CD4-positive, alpha-beta T cell treated with Interleukin-12 subunit alpha and Interleukin-12 subunit beta, for 1 hour (primary cell): ENCODE measurements around the gene RABIF.
"Not testable (repeated sequence)": the region's sequence is repeated elsewhere in the genome, so short reads cannot be mapped to it uniquely, and the experiment has no call there.

ENCODE experiments used
- DNase-seq: peaks from one replicate; pipeline ENCODE4 v3.0.0-alpha.2; 2020

RABIF gene

DNA sequence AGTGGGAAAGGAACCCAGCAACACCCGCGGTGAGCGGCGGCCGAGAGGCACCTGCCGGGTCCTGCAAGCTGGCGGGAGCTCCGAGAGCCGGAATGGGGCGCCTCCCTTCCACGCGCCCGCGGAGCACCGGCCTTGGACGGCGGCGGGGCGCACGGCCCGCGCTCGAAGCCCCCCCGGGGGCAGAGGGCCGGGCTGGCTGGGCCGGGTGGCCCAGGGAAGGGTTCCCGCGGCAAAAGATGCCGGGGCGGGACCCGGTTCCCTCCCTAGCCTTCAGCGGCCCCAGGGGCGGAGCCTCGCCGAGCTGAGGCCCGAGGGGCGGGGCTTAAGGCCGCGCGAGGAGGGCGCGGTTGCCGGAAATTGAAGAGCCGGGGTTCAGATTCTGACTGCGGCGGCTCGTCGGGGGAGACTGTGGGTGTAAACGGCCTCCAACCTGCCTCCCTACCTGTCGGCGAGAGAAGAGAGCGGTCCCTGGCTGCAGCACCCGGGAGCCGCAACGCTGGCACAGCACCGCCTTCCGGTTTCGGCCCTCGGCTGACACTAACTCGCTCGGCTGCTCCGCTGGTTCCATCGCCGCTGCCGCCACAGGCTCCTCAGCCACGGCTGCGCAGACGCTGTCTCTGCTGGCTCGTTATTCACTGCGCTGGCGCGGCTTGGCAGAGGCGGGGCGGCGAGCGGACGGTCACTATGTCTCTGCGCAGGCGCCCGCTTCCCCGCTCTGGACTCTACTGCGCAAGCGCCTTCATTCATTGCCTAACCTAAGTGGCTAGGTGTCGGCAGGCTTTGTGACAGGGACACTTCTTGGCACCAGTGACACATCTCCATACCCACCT lies at the start of gene RABIF:
TSS of gene RABIF (minus strand) at position 619 of the 830 bp plus-strand sequence. CDS start at position 568, 51 bp downstream.
- peak; percentile 98 for DNase-seq

DNA sequence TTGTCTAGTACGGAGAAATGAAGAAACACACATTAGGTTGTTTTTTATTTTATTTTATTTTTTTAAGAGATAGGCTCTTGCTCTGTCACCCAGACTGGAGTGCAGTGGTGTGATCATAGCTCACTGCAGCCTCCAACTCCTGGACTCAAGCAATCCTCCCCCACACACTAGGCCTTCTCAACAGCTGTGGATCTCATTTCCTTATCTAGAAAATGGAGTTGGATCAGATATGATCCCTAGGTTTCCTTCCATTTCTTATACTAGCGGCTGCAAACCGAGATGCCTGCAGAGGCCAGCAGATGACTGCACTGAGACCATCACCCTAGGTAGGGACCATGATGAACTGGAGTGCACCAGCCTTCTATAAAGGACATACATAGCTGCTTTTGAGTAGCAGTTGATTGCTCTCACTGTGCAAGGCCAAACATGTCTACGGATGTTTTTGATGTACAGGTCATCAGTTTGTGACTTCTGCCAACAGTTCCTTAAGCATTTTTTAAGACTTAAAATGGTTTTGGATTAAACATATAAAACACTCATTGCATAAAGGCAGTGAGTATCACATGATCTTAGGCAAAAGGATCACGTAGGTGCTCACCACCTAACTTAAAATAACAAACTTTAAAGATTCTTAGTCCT lies 49.5 kb upstream of the RABIF start:
- DNase-seq: no peak

DNA sequence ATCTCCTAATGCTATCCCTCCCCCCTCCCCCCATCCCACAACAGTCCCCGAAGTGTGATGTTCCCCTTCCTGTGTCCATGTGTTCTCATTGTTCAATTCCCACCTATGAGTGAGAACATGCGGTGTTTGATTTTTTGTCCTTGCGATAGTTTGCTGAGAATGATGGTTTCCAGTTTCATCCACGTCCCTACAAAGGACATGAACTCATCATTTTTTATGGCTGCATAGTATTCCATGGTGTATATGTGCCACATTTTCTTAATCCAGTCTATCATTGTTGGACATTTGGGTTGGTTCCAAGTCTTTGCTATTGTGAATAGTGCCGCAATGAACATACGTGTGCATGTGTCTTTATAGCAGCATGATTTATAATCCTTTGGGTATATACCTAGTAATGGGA lies 47.5 kb upstream of the RABIF start:
- DNase-seq: not testable (repeated sequence)

DNA sequence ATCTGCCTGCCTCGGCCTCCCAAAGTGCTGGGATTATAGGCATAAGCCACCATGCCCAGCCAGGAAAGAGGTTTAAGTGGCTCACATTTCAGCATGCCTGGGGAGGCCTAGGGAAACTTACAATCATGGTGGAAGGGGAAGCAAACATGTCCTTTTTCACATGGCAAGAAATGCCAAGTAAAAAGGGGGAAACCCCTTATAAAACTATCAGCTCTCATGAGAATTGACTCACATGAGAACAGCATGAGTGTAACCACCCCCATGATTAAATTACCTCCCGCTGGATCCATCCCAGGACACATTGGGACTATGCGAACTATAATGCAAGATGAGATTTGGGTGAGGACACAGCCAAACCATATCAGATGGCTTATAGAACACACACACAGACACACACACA lies 46.9 kb upstream of the RABIF start:
- no peak for DNase-seq

GRCh38 chr1:202934755-202935154 lies 45.8 kb upstream of the RABIF start:
- DNase-seq: no peak

DNA sequence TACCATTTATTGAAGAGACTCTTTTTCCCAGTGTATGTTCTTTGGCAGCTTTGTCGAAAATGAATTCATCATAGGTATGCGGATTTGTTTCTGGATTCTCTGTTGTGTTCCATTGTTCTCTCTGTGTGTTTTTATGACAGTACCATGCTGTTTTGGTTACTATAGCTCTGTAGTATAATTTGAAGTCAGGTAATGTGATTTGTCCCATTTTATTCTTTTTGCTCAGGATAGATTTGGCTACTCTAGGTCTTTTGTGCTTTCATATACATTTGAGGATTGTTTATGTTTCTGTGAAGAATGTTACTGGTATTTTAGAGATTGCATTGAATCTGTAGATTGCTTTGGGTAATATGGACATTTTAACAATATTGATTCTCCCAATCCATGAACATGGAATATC lies 43.5 kb upstream of the RABIF start:
- no peak for DNase-seq

DNA sequence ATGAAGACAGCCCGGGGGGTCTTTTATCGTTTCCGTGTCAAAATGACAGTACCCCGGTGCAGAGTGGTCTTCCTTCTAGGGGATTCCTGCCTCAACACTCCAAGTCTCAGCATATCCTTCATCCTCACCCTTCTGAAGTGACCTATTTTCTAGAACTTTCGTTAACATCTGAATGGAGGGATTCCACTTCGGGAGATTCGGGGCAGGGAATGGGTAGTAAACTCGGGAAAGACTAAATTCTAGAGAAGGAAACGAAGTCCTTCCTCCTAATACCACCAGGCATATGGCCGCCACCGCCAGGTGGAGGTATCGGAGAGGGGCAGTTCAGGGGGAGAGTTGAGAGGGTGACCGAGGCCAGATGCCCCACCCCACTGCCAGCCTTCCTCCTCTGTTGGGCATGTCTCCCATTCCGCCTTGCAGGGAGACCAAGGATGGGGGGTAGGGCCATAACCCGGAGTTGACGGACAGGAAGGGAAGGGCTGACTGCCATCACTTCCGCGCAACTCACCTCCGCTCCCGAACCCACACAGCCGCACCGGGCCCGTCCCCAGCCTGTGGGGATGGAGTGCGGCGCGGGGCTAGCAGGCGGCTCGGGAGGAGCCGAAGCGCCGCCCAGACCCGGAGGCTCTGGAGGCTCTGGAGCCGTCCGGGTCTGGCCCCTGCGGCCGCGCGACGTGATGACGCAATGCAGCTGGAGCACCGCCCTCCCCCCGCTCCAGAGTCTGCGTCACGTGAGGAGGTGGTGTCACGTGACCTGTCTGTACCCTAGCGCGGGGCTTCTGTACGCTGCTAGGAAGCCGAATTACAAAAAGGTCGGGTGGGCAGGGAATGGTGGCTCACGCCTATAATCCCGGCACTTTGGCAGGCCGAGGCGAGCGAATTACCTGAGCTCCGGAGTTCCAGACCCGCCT lies 37.9 kb upstream of the RABIF start, which contains the start of gene KLHL12:
TSS of gene KLHL12 (minus strand) at position 654 of the 911 bp plus-strand sequence. CDS start 2,072 bp downstream, outside the sequence.
- DNase-seq: peak; percentile 95

- DNase-seq: no peak
Measured at GRCh38 chr1:202923533-202923932, 34.6 kb upstream of the RABIF start.

DNA sequence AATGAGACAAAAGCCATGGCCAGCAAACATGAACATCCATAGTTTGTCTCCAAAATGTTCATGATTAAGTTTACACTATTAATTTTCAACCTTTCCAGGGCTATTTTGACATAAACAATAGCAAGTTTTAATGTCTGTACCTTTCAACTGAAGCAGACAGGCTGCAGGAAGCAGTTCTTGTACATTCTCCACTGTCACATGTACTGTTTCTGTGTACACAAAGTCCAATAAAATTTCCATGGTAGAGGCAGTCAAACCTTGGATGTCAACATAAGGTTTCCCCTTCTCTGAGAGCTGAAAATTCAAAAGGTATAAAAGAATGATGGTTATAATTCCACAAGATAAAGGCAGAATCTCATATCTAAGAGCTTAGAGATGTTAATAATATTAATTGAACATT lies 30.7 kb upstream of the RABIF start:
- no peak for DNase-seq

- no peak for DNase-seq
Measured at GRCh38 chr1:202915146-202915545, 26.2 kb upstream of the RABIF start.

- DNase-seq: not testable (repeated sequence)
Measured at GRCh38 chr1:202912476-202912875, 23.5 kb upstream of the RABIF start.

- DNase-seq: no peak
Measured at GRCh38 chr1:202909494-202909893, 20.5 kb upstream of the RABIF start.

DNA sequence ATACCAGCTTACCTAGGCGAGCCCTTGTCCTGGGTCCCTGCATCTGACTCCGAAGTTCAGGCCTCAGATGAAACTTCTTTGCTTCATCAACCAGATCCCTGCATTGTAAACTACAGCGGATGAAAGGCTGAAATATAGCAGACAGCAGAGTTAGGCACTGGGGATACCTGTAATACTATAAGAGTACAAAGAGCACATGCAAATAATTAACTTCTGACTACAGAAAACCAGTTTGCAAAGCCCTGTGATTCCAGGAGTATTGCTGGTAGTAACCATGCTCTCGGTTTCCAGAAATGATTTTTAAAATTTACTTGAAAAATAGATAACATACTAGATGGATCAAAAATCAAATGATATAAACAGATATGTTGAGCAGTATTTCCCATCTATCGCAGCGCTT lies 20.0 kb upstream of the RABIF start:
- DNase-seq: no peak

DNA sequence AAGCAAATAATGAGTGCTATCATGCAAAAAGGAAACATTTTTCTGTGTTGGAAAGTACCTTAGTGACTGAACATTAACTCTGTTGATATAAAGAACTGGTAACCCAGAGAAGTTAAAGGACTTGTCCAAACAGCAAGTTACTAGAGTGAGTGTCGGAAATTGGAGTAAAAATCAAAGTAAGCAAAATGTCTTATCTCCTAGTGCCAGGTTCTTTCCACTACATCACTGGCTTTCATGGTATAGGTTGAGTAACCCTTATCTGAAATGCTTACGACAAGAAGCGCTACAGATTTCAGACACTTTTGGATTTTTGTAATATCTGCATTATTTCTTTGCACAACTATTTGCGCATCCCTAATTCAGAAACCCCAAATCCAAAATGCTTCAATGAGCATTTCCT lies 16.4 kb upstream of the RABIF start:
- no peak for DNase-seq

GRCh38 chr1:202903808-202904207 lies 14.9 kb upstream of the RABIF start:
- not testable (repeated sequence) for DNase-seq

DNA sequence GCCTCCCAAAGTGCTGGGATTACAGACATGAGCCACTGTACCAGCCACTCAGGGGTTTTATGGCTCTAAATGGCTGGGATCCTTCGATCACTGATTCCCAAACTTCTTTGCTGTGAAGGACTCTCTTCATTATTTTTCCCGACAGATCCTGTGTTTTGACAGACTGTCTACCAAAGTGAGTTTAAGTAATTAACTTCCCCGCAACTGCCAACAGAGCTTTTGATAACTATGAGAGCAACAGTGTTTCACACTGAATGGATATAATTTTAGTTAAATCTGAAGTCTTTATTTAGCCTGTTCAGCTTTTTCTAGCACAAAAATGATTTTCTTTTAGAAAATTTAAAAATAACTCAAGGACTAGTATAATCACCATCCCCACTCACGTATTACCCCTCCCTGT lies 12.6 kb upstream of the RABIF start:
- no peak for DNase-seq

DNA sequence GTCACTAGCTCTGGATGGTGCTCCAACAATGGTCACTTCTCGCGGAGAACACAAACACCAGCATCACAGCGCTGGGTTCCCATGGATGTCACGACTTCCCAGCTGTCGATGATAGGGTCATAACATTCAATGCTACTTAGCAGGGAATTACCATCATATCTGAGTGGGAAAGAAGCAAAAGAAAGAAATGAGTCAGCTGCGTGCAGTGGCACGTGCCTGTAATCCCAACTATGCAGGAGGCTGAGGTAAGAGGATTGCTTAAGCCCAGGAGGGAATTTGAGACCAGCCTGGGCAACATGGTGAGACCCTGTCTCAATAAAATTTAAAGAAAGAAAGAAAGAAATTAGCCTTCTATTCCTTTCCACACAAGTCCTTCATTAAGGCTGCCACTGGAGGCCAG lies 3.6 kb upstream of the RABIF start:
- no peak for DNase-seq

GRCh38 chr1:202890392-202890791 lies 1.4 kb upstream of the RABIF start:
- no peak for DNase-seq

- DNase-seq: no peak
Measured at GRCh38 chr1:202888221-202888530, 773 bp downstream of the RABIF start.

DNA sequence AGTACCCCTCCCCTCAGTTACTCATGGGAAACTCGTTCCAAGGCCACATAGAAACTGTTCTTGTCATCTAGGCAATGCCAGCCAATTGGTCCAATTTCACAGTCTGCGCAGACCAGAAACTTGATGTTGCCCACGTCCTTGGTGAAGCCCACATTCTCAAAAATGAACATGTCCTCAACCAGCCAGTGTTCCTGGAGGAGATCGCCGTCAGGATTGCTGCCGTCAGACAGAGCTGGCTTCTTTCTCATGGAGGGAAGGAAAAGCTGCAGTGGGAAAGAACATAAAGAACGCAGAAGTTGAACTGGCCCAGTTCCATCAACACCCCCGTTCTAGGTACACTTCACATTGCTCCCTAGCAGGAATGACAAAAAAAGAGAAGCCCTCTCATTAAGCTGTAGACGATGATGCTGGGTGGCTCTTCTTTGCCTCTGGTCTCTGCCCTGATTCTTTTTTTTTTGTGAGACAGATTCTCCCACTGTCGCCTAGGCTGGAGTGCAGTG lies 7.9 kb downstream of the RABIF start:
- no peak for DNase-seq

GRCh38 chr1:202880062-202880461 lies 8.9 kb downstream of the RABIF start:
- DNase-seq: no peak

DNA sequence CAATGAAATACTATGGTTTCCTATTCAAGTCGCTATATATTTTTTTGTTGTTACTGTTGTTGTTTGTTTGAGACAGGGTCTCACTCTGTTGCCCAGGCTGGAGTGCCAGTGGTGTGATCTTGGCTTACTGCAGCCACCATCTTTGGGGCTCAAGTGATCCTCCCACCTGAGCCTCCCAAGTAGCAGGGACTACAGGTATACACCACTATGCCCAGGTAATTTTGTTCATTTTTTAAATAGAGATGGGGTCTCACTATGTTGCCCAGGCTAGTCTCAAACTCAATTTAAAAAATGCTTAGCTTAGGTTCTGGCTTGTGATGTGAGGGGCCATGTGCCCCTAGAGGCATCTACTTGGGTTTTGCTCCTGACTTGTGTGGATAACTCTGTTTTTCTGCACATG lies 9.8 kb downstream of the RABIF start:
- no peak for DNase-seq

DNA sequence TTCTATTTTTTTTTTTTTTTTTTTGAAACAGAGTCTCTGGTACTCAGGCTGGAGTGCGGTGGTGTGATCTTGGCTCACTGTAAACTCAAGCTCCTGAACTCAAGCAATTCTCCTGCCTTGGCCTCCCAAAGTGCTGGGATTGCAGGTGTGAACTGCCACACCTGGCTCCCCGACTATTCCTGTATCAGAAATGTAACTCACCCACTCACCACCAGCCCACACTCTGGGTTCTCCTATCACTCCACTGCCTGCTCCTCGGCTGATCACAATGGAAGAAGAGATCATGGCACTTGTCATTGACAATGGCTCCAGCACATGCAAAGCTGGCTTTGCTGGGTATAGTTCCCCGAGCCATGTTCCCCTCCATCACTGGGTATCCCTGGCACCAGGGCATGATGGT lies 15.9 kb downstream of the RABIF start:
- no peak for DNase-seq
